ENCODE results near the gene CASP6. TPM values are rescaled to one million over a fixed set of nuclear protein-coding genes. Genes with fewer than 3 reads are reported as not detected.

The CASP6 gene
- 13.4 to 17.5 TPM (median 13.9 TPM) in 5 replicates for total RNA-seq (2022; extraction: Qiagen RNA extraction)

DNA sequence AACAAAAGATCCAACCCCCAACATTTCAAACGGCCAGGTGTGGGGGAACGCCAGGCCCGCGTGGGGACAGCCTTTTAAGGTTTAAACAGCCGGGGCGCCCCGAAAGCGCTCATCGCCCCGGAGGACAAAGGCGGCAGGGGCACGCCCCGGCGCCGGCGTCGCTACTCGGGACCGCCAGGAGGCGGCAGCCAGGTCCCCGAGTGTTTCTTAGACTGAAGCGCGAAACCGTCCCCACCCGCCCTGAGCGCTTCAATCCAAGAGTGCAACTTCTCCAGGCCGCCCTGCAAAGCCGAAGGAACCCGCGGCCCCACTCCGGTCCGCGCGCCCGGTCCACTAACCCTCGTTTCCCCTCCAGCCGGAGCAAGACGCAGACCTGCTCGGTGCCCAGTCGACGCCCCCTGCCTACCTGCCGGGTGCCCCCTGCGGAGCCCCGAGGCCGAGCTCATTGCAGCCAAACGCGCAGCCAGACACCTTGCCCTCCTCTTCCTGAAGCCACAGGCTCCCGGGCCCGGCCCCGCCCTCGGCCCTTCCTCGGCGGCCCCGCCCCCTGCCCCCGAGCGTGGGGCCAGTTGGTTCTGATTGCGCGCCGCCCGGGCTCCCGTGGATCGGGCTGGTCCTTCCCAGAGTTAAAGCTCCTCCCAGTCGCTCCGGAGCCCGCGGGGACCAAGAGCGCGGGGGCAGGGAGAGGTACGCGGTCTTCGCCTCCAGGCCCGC, at the start of gene CASP6:
Gene CASP6, minus strand, starts transcription at position 496 of the 714 bp plus-strand sequence. Its CDS starts 50 bp downstream, at position 446.

GRCh38 chr4:109729718-109730618, 26.7 kb upstream of the CASP6 start, which contains the start of gene PLA2G12A:
PLA2G12A (minus strand) TSS chr4:109730070; CDS start chr4:109729809, 261 bp downstream.

Other genes starting within 250 kb of the CASP6 start
- gene MCUB, start 143.2 kb downstream of the CASP6 start, total RNA-seq (2022; extraction: Qiagen RNA extraction), result 10.5 to 20.6 TPM (median 18.8 TPM) in 5 replicates
- 10.7 to 14.6 TPM (median 12.1 TPM) in 5 replicates for gene PLA2G12A, start 26.6 kb upstream of the CASP6 start, total RNA-seq (2022; extraction: Qiagen RNA extraction)
- gene CFI, start 98.6 kb upstream of the CASP6 start, total RNA-seq (2022; extraction: Qiagen RNA extraction), result 0.29 to 1.0 TPM (median 0.92 TPM) in 5 replicates
- gene GAR1, start 112.3 kb upstream of the CASP6 start, total RNA-seq (2022; extraction: Qiagen RNA extraction), result 36.8 to 41.8 TPM (median 38.9 TPM) in 5 replicates
- 0.06 to 0.08 TPM (median 0.07 TPM) in 3 of 5 replicates, not detected in the others for gene RRH, start 124.5 kb upstream of the CASP6 start, total RNA-seq (2022; extraction: Qiagen RNA extraction)
- 0.03 to 0.06 TPM (median 0.04 TPM) in 4 of 5 replicates, not detected in the other for gene LRIT3, start 144.7 kb upstream of the CASP6 start, total RNA-seq (2022; extraction: Qiagen RNA extraction)
- 0.13 to 0.48 TPM (median 0.24 TPM) in 5 replicates for gene EGF, start 209.4 kb upstream of the CASP6 start, total RNA-seq (2022; extraction: Qiagen RNA extraction)

Measured in A549 treated with dexamethasone at 1 μM for 4 hours (cell line).